WTC11 (cell line): ENCODE measurements around the gene TIMM9. TPM values are rescaled to one million over a fixed set of nuclear protein-coding genes. Genes with fewer than 3 reads are reported as not detected.

Experiments
- ATF2 ChIP-seq: sonication (generic); formaldehyde crosslinking; IDR thresholded peaks from 2 replicates; pipeline ENCODE4 v1.8.1; 2022; ENCODE audit warnings: low read depth, missing genetic modification reagents, borderline replicate concordance
- CBFB ChIP-seq: sonication (generic); formaldehyde crosslinking; IDR thresholded peaks from 2 replicates; pipeline ENCODE4 v1.8.1; 2022; ENCODE audit warnings: mild to moderate bottlenecking, low read depth, missing genetic modification reagents
- EMX1 ChIP-seq: fragments of 250-450 bp; sonication (Bioruptor Pico); IDR thresholded peaks from 2 replicates; pipeline ENCODE4 v1.8.0; 2021; ENCODE audit warnings: mild to moderate bottlenecking
- ESRRA ChIP-seq: sonication (generic); formaldehyde crosslinking; IDR thresholded peaks from 2 replicates; pipeline ENCODE4 v1.8.1; 2022; ENCODE audit warnings: mild to moderate bottlenecking, missing genetic modification reagents, borderline replicate concordance
- ETV6 ChIP-seq: sonication (generic); formaldehyde crosslinking; IDR thresholded peaks from 2 replicates; pipeline ENCODE4 v1.8.1; 2022; ENCODE audit warnings: mild to moderate bottlenecking, missing genetic modification reagents
- HMGXB4 ChIP-seq: sonication (generic); formaldehyde crosslinking; IDR thresholded peaks from 2 replicates; pipeline ENCODE4 v1.8.1; 2023; ENCODE audit warnings: mild to moderate bottlenecking, moderate library complexity, missing genetic modification reagents
- JAZF1 ChIP-seq: fragments of 250-450 bp; sonication (Bioruptor Pico); IDR thresholded peaks from 2 replicates; pipeline ENCODE4 v1.9.0; 2021; ENCODE audit warnings: moderate library complexity, mild to moderate bottlenecking, inconsistent platforms
- NFE2L1 ChIP-seq: sonication (generic); formaldehyde crosslinking; IDR thresholded peaks from 2 replicates; pipeline ENCODE4 v1.8.1; 2023; ENCODE audit warnings: missing genetic modification reagents
- NFYB ChIP-seq: sonication (generic); formaldehyde crosslinking; conservative IDR thresholded peaks from 2 replicates; pipeline ENCODE4 v1.8.0; 2022; ENCODE audit warnings: low read depth, missing genetic modification reagents
- RELA ChIP-seq: sonication (generic); formaldehyde crosslinking; IDR thresholded peaks from 2 replicates; pipeline ENCODE4 v1.8.1; 2022; ENCODE audit warnings: missing genetic modification reagents, mild to moderate bottlenecking, borderline replicate concordance
- RORB ChIP-seq: fragments of 250-450 bp; sonication (Bioruptor Pico); IDR thresholded peaks from 2 replicates; pipeline ENCODE4 v1.9.0; 2021; ENCODE audit warnings: mild to moderate bottlenecking
- STAT6 ChIP-seq: sonication (generic); formaldehyde crosslinking; conservative IDR thresholded peaks from 2 replicates; pipeline ENCODE4 v1.8.1; 2023; ENCODE audit warnings: mild to moderate bottlenecking, low read depth, missing genetic modification reagents, moderate library complexity
- TEAD4 ChIP-seq: sonication (generic); formaldehyde crosslinking; IDR thresholded peaks from 2 replicates; pipeline ENCODE4 v1.8.0; 2022; ENCODE audit warnings: mild to moderate bottlenecking, missing genetic modification reagents
- ZBTB21 ChIP-seq: sonication (generic); formaldehyde crosslinking; IDR thresholded peaks from 2 replicates; pipeline ENCODE4 v1.8.1; 2023; ENCODE audit warnings: mild to moderate bottlenecking, missing genetic modification reagents, borderline replicate concordance
- ZBTB43 ChIP-seq: sonication (generic); formaldehyde crosslinking; IDR thresholded peaks from 2 replicates; pipeline ENCODE4 v1.8.1; 2023; ENCODE audit warnings: mild to moderate bottlenecking, missing genetic modification reagents
- ZNF317 ChIP-seq: sonication (generic); formaldehyde crosslinking; IDR thresholded peaks from 2 replicates; pipeline ENCODE4 v1.8.1; 2023; ENCODE audit warnings: low read depth, mild to moderate bottlenecking, moderate library complexity, missing genetic modification reagents, borderline replicate concordance
- ZNF423 ChIP-seq: fragments of 250-450 bp; sonication (Bioruptor Pico); IDR thresholded peaks from 2 replicates; pipeline ENCODE4 v2.1.2; 2022; ENCODE audit warnings: mild to moderate bottlenecking, moderate library complexity
- ZNF425 ChIP-seq: fragments of 250-450 bp; sonication (Bioruptor Pico); conservative IDR thresholded peaks from 2 replicates; pipeline ENCODE4 v1.9.0; 2021; ENCODE audit warnings: mild to moderate bottlenecking
- ZNF671 ChIP-seq: fragments of 250-450 bp; sonication (Bioruptor Pico); IDR thresholded peaks from 2 replicates; pipeline ENCODE4 v1.8.0; 2021; ENCODE audit warnings: mild to moderate bottlenecking
- total RNA-seq: library from RNA; stranded (reverse); gene quantifications from 3 replicates; pipeline ENCODE4 v1.2.3, GENCODE V29; 2021
- TF ChIP-seq, protein P1 (sequence below): fragments of 250-450 bp; sonication (Bioruptor Pico); IDR thresholded peaks from 2 replicates; pipeline ENCODE4 v1.9.0; 2021; ENCODE audit warnings: mild to moderate bottlenecking
- TF ChIP-seq, protein P2 (sequence below): sonication (generic); formaldehyde crosslinking; IDR thresholded peaks from 2 replicates; pipeline ENCODE4 v1.8.0; 2022; ENCODE audit warnings: mild to moderate bottlenecking, missing genetic modification reagents
- TF ChIP-seq, protein P3 (sequence below): fragments of 250-450 bp; sonication (Bioruptor Pico); IDR thresholded peaks from 2 replicates; pipeline ENCODE4 v1.9.0; 2021; ENCODE audit warnings: mild to moderate bottlenecking, borderline replicate concordance

Gene TIMM9
- total RNA-seq, 1 experiment from 2014 or later = 51.1 TPM

GRCh38 chr14:58426670-58427280 is 556 bp downstream of the TIMM9 start (continued):
- 0 out of 2 replicates have a peak, but pooled peaks have one; percentile 16 for TF ChIP-seq ATF2
- no peak for TF ChIP-seq RELA (CRISPR knock-in tag)
- TF ChIP-seq, protein P1, sequence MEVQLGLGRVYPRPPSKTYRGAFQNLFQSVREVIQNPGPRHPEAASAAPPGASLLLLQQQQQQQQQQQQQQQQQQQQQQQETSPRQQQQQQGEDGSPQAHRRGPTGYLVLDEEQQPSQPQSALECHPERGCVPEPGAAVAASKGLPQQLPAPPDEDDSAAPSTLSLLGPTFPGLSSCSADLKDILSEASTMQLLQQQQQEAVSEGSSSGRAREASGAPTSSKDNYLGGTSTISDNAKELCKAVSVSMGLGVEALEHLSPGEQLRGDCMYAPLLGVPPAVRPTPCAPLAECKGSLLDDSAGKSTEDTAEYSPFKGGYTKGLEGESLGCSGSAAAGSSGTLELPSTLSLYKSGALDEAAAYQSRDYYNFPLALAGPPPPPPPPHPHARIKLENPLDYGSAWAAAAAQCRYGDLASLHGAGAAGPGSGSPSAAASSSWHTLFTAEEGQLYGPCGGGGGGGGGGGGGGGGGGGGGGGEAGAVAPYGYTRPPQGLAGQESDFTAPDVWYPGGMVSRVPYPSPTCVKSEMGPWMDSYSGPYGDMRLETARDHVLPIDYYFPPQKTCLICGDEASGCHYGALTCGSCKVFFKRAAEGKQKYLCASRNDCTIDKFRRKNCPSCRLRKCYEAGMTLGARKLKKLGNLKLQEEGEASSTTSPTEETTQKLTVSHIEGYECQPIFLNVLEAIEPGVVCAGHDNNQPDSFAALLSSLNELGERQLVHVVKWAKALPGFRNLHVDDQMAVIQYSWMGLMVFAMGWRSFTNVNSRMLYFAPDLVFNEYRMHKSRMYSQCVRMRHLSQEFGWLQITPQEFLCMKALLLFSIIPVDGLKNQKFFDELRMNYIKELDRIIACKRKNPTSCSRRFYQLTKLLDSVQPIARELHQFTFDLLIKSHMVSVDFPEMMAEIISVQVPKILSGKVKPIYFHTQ (CRISPR knock-in tag) = no peak
- TF ChIP-seq, protein P2, sequence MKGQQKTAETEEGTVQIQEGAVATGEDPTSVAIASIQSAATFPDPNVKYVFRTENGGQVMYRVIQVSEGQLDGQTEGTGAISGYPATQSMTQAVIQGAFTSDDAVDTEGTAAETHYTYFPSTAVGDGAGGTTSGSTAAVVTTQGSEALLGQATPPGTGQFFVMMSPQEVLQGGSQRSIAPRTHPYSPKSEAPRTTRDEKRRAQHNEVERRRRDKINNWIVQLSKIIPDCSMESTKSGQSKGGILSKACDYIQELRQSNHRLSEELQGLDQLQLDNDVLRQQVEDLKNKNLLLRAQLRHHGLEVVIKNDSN (CRISPR knock-in tag) = peak; percentile 88
- TF ChIP-seq STAT6 = no peak
- TF ChIP-seq ZNF317 (CRISPR knock-in tag) = no peak
- TF ChIP-seq CBFB (CRISPR knock-in tag) = no peak
- no peak for TF ChIP-seq NFE2L1 (CRISPR knock-in tag)
- TF ChIP-seq ZBTB21 (CRISPR knock-in tag) = no peak
- TF ChIP-seq HMGXB4 (CRISPR knock-in tag) = no peak; the same call in none of the 2 replicates
- TF ChIP-seq RORB (CRISPR knock-in tag) = no peak
- TF ChIP-seq JAZF1 (CRISPR knock-in tag) = no peak
- no peak for TF ChIP-seq ESRRA
- no peak for TF ChIP-seq TEAD4 (CRISPR knock-in tag)
- no peak for TF ChIP-seq ZNF425 (CRISPR knock-in tag)
- no peak for TF ChIP-seq EMX1 (CRISPR knock-in tag)
- TF ChIP-seq ZNF671 (CRISPR knock-in tag) = no peak
- no peak for TF ChIP-seq NFYB (CRISPR knock-in tag)
- TF ChIP-seq, protein P3, sequence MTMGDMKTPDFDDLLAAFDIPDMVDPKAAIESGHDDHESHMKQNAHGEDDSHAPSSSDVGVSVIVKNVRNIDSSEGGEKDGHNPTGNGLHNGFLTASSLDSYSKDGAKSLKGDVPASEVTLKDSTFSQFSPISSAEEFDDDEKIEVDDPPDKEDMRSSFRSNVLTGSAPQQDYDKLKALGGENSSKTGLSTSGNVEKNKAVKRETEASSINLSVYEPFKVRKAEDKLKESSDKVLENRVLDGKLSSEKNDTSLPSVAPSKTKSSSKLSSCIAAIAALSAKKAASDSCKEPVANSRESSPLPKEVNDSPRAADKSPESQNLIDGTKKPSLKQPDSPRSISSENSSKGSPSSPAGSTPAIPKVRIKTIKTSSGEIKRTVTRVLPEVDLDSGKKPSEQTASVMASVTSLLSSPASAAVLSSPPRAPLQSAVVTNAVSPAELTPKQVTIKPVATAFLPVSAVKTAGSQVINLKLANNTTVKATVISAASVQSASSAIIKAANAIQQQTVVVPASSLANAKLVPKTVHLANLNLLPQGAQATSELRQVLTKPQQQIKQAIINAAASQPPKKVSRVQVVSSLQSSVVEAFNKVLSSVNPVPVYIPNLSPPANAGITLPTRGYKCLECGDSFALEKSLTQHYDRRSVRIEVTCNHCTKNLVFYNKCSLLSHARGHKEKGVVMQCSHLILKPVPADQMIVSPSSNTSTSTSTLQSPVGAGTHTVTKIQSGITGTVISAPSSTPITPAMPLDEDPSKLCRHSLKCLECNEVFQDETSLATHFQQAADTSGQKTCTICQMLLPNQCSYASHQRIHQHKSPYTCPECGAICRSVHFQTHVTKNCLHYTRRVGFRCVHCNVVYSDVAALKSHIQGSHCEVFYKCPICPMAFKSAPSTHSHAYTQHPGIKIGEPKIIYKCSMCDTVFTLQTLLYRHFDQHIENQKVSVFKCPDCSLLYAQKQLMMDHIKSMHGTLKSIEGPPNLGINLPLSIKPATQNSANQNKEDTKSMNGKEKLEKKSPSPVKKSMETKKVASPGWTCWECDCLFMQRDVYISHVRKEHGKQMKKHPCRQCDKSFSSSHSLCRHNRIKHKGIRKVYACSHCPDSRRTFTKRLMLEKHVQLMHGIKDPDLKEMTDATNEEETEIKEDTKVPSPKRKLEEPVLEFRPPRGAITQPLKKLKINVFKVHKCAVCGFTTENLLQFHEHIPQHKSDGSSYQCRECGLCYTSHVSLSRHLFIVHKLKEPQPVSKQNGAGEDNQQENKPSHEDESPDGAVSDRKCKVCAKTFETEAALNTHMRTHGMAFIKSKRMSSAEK = no peak
- no peak for TF ChIP-seq ZBTB43 (CRISPR knock-in tag)
- peak; percentile 41 for TF ChIP-seq ETV6 (CRISPR knock-in tag)
- peak; percentile 48; the same call in 1 of the 2 replicates for TF ChIP-seq ZNF423 (CRISPR knock-in tag)
